Measurements from ENCODE around the gene TYSND1.

DNA sequence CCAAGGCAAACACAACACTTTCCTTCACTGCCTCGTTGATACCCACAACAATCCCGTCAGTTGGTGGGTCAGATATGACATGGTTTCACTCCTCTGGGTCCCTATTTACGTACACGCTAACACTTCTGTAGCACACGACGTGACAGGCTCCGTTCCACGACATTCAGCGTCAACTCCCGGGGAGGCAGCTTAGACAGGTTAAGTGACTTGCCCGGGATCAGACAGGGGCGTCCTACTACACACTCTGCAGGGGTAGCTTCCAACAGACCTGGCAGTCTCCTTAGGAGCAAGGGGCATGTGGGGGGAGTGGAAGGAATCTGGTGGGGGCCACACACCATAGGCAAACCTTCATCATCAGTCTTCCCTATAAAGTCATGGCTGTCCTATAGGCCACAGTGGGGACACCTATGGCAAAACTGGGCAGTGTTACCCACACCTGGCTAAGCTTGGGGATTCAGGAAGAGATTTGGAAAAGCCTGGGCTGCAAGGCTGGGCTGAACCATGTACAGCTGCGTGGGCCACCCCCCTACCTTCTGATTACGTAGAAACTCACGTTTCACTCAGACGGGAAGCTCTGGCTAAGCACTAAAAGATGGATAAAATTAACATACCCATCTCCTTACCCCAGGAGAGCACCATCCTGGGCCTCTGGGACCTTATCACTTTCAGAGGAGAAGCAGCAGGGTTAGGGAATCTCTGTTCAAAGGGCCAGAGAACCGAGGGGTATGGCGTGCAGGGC lies 2.0 kb downstream of the TYSND1 start:
- TF ChIP-seq POLR2A (IDR thresholded peaks at IDR 0.05) (no peak), EP300 (IDR thresholded peaks at IDR 0.05) (no peak)
- TF ChIP-seq, protein P1, sequence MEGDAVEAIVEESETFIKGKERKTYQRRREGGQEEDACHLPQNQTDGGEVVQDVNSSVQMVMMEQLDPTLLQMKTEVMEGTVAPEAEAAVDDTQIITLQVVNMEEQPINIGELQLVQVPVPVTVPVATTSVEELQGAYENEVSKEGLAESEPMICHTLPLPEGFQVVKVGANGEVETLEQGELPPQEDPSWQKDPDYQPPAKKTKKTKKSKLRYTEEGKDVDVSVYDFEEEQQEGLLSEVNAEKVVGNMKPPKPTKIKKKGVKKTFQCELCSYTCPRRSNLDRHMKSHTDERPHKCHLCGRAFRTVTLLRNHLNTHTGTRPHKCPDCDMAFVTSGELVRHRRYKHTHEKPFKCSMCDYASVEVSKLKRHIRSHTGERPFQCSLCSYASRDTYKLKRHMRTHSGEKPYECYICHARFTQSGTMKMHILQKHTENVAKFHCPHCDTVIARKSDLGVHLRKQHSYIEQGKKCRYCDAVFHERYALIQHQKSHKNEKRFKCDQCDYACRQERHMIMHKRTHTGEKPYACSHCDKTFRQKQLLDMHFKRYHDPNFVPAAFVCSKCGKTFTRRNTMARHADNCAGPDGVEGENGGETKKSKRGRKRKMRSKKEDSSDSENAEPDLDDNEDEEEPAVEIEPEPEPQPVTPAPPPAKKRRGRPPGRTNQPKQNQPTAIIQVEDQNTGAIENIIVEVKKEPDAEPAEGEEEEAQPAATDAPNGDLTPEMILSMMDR (IDR thresholded peaks at IDR 0.05), result no peak
